Kasumi-1 (cell line): Measurements from ENCODE around the gene TBCE.
"Not testable (repeated sequence)": the region's sequence is repeated elsewhere in the genome, so short reads cannot be mapped to it uniquely, and the experiment has no call there.

Experiments
- DNase-seq, 2 experiments: peaks; one replicate each; lab custom pipeline; 2025; lab: John Stamatoyannopoulos, UW

TBCE gene

DNA sequence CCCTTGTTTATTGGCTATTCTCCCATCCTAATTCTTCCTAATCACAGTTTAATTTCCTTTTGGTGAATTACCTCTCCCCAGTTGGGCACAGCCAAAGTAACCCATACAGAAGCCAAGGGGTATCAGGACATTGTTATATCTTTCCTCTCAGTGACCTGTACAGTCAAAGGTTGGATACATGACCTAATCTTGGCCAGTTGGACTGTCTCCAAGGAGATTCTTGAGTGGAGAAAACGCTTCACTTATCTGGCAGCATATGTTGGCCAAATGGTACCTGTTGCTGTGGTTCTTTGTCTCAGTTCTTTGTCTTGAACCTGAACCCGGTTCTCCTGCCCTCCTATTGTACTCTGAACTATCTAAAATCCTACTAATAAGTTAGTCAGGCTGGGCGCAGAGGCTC is 15.3 kb upstream of the TBCE start:
- no peak for DNase-seq

DNA sequence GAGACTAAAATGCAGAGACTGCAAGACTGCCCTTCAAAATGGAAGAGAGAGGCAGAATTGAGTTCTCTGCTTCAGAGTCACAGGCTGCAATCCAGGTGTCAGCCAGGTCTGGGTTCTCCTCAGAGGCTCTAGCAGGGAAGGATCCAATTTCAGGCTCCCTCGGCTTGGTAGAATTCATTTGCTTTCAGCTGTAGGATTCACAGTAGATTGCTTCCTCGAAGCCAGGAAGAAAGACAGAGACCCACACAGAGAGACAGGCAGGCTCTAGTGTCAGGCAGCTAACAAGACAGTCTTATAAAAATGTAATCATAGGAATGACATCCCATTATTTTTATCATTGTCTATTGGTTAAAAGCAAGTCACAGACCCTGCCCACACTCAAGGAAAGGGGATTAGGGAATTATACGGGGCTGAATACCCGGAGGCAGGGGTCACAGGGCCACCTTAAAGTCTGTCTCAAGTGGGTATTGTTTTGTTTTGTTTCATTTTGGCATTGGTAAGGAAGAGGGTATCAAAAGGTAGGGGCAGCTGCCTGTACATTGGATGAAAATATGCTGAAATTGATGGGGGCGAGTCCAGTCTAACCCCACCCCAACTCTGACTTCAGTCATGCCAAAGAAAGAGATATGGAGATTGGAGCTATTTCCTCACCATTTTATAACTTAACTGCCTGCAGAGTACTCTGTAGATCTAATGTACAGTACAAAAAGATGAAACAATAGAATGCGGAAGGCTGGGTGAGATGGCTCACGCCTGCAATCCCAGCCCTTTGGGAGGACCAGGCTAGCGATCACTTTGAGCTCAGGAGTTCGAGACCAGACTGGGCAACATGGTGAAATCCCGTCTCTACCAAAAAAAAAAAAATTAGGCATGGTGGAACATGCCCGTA is 9.5 kb upstream of the TBCE start:
- no peak for DNase-seq

DNA sequence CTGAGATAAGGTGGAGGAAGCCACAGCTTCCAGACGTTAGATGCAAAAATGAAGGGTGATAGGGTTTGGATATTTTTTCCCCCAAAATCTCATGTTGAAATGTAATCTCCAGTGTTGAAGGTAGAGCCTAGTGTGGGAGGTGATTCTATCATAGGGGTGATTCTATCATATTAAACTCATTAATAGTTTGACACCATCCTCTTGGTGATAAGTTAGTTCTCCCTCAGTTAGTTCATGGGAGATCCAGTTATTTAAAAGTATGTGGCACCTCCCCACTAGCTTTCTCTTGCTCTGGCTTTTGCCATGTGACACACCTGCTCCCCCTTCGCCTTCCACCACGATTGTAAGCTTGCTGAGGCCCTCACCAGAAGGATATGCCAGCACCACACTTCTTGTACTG is 8.3 kb upstream of the TBCE start:
- DNase-seq, result no peak

DNA sequence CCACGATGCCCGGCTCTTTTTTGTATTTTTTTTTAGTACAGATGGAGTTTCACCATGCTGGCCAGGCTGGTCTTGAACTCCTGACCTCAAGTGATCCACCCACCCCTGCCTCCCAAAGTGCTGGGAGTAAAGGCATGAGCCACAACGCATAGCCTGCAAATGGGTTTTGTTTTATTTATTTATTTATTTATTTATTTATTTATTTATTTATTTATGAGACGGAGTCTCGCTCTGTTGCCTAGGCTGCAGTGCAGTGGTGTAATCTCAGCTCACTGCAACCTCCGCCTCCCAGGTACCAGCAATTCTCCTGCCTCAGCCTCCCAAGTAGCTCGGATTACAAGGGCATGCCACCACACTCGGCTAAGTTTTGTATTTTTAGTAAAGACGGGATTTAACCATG is 3.0 kb upstream of the TBCE start:
- not testable (repeated sequence) for DNase-seq

DNA sequence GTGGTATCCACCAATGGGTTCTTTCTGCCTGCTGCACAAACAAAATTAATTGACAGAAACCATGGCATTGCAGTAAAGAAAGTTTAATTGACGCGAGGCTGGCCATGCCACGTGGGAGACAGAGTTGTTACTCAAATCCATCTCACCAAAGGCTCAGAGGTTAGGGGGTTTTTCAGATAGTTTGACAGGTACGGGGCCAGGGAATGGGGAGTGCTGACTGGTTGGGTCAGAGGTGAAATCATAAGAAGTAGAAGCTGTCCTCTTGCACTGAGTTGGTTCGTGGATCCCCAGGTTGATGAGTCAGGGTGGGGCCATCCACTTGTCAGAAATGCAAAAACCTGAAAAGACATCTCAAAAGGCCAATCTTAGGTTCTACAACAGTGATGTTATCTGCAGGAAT is 941 bp upstream of the TBCE start:
- no peak for DNase-seq

DNA sequence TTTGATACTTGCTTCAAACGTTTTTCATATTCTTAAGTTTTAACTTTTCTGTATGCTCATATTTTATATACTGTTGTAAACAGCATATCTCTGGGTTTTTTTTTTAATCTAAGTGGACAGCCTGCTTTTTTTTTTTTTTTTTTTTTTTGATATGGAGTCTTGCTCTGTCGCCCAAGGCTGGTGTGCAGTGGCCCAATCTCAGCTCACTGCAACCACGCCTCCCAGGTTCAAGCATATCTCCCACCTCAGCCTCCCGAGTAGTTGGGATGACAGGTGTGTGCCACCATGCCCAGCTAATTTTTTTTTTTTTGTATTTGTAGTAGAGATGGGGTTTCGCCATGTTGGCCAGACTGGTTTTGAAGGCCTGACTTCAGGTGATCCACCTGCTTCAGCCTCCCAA is 1.2 kb downstream of the TBCE start:
- DNase-seq, result no peak

- no peak for DNase-seq
Measured at GRCh38 chr1:235369802-235370201, 2.6 kb downstream of the TBCE start.

GRCh38 chr1:235375919-235376605 is 8.8 kb downstream of the TBCE start:
- no peak for DNase-seq

DNA sequence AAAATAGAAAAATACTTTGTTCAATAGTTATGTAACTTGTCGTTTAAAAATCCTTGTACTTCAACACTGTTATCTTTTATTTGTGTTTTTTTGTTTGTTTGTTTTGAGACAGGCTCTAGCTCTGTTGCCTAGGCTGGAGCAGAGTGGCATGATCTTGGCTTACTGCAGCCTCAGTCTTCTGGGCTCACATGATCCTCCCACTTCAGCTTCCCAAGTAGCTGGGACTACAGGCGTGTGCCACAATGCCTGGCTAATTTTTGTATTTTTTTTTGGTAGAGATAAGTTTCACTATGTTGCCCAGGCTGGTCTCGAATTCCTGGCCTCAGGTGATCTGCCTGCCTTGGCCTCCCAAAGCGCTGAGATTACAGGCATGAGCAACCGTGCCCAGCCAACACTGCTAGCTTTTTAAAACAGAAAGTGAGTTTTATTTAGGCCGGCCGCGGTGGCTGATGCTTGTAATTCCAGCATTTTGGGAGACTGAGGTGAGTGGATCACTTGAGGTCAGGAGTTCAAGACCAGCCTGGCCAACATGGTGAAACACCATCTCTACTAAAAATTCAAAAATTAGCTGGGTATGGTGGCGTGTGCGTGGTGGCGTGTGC is 11.0 kb downstream of the TBCE start:
- not testable (repeated sequence) for DNase-seq

- not testable (repeated sequence) for DNase-seq
Measured at GRCh38 chr1:235381955-235382739, 14.9 kb downstream of the TBCE start.

DNA sequence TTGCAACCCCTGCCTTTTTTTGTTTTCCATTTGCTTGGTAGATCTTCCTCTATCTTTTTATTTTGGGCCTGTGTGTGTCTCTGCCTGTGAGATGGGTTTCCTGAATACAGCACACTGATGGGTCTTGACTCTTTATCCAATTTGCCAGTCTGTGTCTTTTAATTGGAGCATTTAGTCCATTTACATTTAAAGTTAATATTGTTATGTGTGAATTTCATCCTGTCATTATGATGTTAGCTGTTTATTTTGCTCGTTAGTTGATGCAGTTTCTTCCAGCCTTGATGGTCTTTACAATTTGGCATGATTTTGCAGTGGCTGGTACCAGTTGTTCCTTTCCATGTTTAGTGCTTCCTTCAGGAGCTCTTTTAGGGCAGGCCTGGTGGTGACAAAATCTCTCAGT is 18.4 kb downstream of the TBCE start:
- DNase-seq, result not testable (repeated sequence)

- no peak for DNase-seq
Measured at GRCh38 chr1:235391874-235392273, 24.6 kb downstream of the TBCE start.

DNA sequence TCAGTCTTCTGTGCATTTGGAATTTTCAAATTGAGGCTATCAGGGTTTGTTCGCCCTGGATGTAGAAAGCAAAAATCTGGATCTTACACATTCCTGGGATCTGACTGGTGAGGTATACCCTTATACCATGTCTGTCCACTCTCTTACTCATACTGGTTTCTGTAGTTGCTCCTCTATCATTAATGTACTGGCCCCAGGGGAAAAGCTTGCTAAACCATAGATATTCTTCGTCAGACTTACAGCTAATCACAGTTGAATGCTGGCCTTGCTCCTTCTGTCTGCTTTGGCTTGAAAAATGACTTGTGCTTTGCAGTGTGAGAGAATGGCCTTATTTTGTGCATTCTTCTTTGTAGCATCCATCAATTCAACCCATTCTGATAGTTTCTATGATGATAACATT is 30.5 kb downstream of the TBCE start:
- no peak for DNase-seq

- DNase-seq, result no peak
Measured at GRCh38 chr1:235399661-235400060, 32.4 kb downstream of the TBCE start.

DNA sequence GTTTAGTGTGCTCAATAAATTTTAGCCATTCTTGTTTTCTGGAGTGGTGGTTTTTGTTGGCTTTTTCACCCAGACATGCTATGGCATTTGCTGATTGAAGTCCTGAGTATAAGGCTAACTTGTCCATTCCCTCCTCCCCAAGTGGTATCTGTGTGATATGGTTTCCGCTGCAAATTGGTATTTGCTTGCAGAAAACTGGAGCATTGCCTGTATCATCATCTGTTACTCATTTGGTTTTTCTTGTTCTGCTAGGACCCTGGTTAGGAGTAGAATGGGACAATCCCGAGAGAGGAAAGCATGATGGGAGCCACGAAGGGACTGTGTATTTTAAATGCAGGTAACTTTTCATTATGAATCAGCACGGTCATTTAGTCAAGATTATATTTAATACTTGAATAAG is 34.0 kb downstream of the TBCE start:
- DNase-seq, result no peak

DNA sequence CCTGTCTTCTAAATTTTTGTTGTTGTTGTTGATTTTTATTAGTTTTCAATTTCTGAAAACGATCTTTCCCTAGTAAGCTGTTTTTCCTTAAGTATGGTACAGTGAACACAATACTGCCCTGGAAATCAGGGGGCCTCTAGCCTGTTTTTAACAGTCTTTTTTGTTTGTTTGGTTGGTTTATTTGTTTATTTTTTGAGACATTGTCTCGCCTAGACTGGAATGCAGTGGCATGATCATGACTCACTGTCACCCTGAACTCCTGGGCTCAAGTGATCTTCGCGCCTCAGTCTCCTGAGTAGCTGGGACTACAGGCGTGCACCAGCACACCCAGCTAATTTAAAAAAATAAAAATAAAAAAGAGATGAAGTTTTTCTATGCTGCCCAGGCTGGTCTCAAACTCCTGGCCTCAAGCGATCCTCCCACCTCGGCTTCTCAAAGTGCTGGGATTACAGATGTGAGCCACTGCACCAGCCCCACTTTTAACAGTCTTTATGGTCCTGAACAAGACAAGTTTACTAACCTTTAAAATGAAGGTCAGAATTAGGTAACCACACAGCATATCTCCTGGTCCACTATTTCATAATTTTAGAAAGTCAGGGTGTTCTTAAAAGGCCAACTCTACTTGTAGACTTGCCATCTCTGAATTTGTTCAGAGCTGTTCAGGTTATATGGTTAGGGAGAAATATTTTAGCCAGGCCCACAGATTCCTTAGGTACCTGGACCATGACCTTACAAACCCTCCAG is 35.4 kb downstream of the TBCE start:
- DNase-seq, result no peak

GRCh38 chr1:235403593-235403992 is 36.4 kb downstream of the TBCE start:
- DNase-seq, result no peak

DNA sequence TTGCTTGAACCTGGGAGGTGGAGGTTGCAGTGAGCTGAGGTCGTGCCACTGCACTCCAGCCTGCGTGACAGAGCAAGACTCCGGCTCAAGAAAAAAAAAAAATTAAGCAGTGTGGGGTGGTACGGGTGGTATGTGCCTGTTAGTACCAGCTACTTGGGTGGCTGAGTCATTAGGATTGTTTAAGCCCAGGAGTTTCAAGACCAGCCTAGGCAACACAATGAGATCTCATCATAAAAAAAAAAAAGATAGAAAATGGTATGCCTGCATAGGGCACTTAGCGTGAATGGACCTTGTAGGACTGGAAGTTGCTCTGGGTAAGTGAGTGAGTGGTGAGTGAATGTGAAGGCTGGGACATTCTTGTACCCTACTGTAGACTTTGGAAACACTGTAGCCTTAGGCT is 37.0 kb downstream of the TBCE start:
- DNase-seq, result no peak

DNA sequence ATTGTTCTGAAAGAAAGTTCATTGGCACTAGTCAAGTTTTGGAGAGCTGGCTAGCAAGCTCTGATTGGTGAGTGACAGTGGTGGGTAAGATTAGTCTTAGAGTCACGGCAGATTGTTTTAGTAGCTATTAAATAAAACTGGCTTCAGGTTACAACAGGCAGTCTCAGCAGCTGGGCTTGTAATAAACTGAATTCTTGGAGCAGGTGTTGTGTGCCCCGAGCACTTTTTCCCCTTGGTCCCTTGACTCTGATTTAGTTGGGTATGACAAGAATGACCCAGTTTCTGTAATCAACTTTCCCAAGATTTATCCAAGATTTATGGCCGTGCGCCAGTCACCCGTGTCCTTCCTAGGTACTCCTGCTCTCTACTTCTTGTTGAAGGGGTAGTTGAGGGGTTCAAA is 40.2 kb downstream of the TBCE start:
- no peak for DNase-seq

GRCh38 chr1:235408503-235408960 is 41.3 kb downstream of the TBCE start:
- no peak for DNase-seq

GRCh38 chr1:235409042-235409820 is 42.0 kb downstream of the TBCE start:
- no peak for DNase-seq
